GM13977 (cell line): ENCODE data around the gene SLBP.

ENCODE experiments used
- DNase-seq: peaks from one replicate; pipeline ENCODE4 v3.0.0; 2012; ENCODE audit warnings: low spot score
- CTCF ChIP-seq: IDR thresholded peaks from 2 replicates; pipeline ENCODE4 v1.5.1; 2012; ENCODE audit warnings: mild to moderate bottlenecking, control low read depth; ENCODE audit not compliant: insufficient read depth; ENCODE audit errors: extremely low read depth, missing control alignments
- in situ Hi-C: fragments of 300-500 bp; cut with MboI; formaldehyde crosslinking; loops from one replicate; pipeline ENCODE4 v1.12.0; 2022; ENCODE audit warnings: low sequenced_read_pairs, low pct_unique_long_range_greater_than_20kb, mixed read lengths, inconsistent platforms; ENCODE audit not compliant: unreplicated experiment

The SLBP gene

DNA sequence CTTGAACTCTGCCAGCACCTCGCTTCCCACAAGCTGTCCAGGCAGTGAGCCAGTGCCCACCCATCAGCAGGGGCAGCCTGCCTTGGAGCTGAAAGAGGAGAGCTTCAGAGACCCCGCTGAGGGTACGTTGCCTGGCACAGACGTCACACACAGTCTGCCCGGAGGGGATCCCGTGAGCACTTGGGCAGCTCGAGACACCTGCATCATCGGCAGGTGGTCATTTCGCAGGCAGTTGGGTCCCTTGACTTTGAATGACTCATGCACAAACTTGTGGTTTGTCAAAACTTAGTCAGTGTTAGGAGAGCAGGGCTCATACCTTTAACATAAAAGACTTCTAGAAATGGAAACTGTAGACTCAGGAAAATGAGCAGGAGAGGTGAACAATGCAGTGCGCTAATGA is 19.1 kb upstream of the SLBP start:
- DNase-seq: no peak
- in situ Hi-C loops: loop anchor here (25.0 kb wide), 1 partner anchor 456 kb away; no protein-coding TSS in a partner anchor
- TF ChIP-seq CTCF: no peak

DNA sequence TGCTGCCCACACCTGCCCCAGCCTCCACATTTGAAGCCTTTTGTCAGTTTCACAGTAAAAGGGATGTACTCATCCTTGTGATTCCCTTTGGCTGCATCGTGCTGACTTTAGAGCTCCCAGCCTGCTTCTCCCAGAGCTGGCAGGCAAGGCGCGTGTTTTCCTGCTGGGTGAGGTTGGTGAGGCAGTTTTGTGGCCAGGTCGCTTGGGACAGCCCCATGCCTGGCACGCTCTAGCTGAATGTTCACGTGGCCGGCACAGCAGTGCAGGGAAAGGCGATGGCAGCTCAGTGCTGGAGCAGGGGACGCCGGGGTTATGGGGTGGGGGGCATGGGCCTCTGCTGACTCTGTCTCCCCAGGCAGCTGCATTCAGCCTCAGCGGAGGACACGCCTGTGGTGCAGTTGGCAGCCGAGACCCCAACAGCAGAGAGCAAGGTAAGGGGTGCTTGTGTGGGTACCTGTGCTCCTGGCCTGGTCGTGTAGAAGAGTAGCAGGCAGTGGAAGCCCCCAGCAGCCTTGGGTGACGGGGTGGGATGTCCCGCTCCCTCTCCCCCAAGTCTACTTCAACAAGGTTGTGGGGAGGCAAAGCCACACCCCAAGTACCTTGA is 18.5 kb upstream of the SLBP start:
- DNase-seq: no peak
- TF ChIP-seq CTCF: no peak
- in situ Hi-C loops: loop anchor here (25.0 kb wide), 1 partner anchor 457 kb away; no protein-coding TSS in a partner anchor

DNA sequence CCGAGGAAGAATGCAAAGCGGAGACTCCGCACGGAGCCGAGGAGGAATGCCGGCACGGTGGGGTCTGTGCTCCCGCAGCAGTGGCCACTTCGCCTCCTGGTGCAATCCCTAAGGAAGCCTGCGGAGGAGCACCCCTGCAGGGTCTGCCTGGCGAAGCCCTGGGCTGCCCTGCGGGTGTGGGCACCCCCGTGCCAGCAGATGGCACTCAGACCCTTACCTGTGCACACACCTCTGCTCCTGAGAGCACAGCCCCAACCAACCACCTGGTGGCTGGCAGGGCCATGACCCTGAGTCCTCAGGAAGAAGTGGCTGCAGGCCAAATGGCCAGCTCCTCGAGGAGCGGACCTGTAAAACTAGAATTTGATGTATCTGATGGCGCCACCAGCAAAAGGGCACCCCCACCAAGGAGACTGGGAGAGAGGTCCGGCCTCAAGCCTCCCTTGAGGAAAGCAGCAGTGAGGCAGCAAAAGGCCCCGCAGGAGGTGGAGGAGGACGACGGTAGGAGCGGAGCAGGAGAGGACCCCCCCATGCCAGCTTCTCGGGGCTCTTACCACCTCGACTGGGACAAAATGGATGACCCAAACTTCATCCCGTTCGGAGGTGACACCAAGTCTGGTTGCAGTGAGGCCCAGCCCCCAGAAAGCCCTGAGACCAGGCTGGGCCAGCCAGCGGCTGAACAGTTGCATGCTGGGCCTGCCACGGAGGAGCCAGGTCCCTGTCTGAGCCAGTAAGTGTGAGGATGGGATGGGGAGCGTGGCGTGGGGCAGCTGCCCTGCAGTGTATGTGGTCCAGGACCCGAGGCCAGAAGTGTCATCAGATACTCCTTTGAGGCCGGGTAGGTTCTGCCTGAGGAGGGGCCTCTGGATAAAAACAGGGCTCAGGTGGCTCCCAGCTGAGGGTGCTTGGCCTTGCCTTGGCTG is 16.2 kb upstream of the SLBP start:
- in situ Hi-C loops: loop anchor here (25.0 kb wide), 1 partner anchor 459 kb away; no protein-coding TSS in a partner anchor
- TF ChIP-seq CTCF: no peak
- DNase-seq: no peak

- no peak for TF ChIP-seq CTCF
- in situ Hi-C loops: loop anchor here (25.0 kb wide), 1 partner anchor 460 kb away; no protein-coding TSS in a partner anchor
- no peak for DNase-seq
These were observed 15.3 kb upstream of the SLBP start for GRCh38 chr4:1727117-1728031.

GRCh38 chr4:1726146-1726934 is 14.2 kb upstream of the SLBP start:
- in situ Hi-C loops: loop anchor here (25.0 kb wide), 1 partner anchor 461 kb away; no protein-coding TSS in a partner anchor
- peak; percentile 86 for DNase-seq
- TF ChIP-seq CTCF: peak; percentile 94
